Lung microvascular endothelial cell (primary cell): Measurements from ENCODE around the gene SPATA1. TPM values are rescaled to one million over a fixed set of nuclear protein-coding genes. Genes with fewer than 3 reads are reported as not detected.
"Not testable (repeated sequence)": the region's sequence is repeated elsewhere in the genome, so short reads cannot be mapped to it uniquely, and the experiment has no call there.

Source experiments
- DNase-seq, 2 donors: peaks; one replicate each; pipeline versions ENCODE4 v3.0.0 to v3.0.0-alpha.2; 2010; ENCODE audit warnings: low read depth in 2 of 2
- total RNA-seq: library from RNA; depleted of rRNA; stranded (reverse); fragments of >200 nt; gene quantifications from 2 replicates; pipeline ENCODE4 v1.2.1, GENCODE V29; 2014

SPATA1 gene, protein sequence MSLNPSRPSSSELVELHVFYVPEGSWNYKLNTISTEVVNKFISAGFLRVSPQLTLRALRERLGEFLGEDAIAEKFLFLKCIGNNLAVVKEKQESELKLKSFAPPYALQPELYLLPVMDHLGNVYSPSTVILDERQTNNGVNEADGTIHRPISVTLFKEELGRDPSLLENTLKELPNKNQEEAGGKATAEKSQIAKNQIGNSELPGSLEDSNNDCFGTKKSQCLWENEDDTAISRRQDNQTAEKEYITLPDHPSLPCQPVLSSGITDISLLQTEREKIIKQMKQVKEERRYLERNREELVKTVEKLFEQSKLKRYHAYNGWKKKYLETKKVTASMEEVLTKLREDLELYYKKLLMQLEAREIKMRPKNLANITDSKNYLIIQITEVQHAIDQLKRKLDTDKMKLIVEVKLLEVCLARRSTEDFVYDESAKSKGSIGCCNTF
- 0.22 and 0.99 TPM in 2 replicates for total RNA-seq

DNA sequence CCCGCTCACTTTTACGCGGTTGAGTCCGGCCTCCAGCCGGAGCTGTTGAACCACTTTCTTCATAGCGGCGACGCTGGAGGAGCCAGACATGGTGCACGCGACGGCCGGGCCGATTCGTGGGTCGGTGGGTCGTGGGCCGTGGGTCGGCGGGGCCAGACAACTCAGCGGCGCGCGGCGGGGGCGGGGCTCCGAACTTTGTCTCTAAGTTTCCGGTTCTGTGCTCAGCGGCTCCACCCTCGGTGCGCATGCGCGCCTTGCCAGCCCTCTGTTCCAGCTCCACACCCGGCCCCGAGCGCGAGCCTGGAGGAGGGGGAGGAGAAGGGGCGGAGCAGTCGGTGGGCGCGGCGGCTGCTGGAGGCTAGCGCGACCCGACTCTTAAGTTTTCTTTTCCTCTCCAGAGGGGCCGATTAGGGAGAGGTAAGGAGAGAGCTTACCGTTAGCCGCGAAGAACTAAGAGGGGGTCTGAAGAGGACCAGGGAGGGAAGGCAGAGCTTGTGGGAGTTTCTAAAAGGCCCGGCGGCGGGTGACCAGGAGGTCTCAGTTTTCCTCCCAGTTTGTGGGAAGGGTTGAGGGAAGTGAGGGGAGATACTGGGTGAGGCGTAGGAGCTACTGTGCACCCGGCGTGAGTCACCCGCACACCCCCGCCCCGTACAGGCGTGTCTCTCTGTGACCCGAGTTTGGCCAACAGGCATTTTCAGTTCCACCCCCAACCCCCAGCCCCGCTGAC, at the start of gene SPATA1, which contains the start of gene GNG5:
Gene SPATA1 (plus strand): TSS at position 385 of the 727 bp plus-strand sequence. CDS start 9,974 bp downstream, outside the sequence.
Gene GNG5 (minus strand): TSS at position 580 of the 727 bp plus-strand sequence. CDS start 490 bp downstream, at position 90.
- peak; percentile 98 for DNase-seq

DNA sequence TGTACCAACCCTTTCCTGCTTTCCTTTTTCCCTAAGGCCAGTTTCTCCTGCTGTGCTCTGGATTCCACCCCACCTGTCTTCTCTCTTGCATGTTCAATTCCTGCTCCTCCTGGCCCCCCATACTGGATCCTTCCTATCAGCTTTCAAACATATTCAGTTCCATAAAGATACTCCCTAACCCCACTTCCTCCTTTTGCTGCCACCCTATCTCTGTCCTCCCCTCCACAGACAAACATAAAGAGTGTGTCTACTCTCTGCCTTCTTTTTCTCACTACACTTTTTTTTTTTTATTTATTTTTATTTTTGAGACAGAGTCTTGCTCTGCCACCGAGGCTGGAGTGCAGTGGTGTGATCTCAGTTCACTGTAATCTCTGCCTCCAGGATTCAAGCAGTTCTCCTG, 44.1 kb upstream of the SPATA1 start:
- DNase-seq = no peak

DNA sequence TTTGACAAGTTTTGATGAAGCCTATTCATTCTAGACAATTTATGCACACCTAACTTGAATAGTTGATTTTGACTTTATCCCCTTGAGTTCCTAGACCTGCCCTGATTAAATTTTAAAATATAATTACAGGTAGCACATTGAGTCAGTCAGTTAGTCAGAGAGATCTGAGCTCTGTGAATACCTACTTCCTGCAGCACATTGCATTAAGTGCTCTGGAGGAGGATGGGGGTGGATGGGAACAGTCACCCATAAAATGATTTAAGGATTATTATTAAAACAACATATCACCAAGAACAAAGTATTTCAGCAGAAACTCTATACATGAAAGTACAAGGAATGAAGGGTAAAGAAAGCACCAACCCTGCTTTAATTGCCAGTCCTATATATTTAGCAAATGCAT, 38.9 kb upstream of the SPATA1 start:
- DNase-seq = no peak

DNA sequence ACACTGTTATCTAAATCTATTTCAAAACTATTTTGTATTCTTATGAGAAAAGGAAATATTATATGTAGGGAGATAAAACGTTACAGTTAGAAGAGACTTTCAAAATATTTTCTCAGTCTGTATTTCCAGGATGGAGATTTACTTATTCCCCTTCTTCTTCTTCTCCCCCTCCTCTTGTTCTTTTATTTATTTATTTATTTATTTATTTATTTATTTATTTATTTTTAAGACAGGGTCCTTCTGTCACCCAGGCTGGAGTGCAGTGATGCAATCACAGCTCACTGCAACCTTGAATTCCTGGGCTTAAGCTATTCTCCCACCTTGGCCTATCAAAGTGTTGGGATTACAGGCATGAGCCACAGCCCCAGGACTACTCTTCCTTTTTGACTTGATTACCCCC, 30.0 kb upstream of the SPATA1 start:
- DNase-seq = no peak

DNA sequence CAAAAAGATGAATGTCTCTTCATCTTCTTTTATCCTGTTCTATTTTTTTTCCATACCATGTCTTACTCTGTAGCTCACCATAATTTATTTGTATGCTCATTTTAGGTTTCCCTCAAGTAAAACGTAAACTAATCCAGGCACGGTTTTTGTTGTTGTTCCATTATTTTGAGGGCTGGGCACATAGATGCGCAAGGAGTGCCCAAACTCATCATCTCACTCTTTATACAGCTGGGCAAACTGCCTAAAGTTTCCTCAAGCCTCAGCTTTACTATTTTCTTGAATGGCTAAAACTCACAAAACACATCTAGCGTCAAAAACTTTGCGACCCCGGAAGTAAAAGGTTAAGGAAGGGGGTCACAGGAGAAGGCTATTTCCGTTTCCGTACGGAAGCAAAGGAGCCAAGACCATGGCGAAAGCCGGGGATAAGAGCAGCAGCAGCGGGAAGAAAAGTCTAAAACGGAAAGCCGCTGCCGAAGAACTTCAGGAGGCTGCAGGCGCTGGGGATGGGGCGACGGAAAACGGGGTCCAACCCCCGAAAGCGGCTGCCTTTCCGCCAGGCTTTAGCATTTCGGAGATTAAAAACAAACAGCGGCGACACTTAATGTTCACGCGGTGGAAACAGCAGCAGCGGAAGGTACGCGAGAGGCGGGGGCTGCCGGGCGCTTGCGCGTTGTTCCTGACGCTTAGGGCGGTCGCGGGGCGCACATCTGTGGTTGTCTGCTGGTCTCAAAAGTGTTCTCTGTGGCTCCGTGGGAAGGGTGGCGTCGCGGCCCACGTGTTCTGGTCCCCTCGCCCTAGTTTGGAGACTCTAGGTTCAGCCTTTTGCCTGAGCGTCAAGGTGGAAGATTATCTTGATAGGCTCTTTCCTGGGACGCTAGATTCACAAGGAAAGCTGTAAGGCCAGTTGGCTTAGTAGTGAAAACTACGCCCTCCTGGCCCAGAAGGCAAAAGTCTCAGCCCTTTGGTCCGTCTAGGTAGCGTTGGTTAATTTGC, 27.0 kb upstream of the SPATA1 start, which contains the start of gene RPF1:
Gene RPF1 (plus strand): TSS at position 391 of the 993 bp plus-strand sequence. CDS start 16 bp downstream, at position 407.
- peak; percentile 79 to 80 for DNase-seq

DNA sequence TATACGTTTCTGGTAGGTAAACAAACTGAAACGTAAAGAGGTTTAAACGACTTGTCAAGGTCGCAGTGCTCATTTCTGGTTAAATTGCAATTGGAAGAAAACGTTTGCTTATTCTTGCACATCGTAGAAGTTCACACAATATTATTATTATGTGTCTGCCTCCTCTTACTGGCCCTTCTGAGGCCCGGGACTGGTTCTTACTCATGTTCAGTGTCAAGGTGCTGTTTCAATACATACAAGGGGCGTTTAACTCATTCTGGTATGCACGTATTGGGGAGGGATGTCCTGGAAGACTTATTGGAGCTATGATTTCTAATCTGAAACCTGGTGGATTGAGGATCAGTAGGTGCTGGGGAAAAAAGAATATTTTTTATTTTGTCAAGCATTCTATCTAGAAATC, 26.2 kb upstream of the SPATA1 start:
- DNase-seq = peak in 1 of 2 donors; percentile 15

DNA sequence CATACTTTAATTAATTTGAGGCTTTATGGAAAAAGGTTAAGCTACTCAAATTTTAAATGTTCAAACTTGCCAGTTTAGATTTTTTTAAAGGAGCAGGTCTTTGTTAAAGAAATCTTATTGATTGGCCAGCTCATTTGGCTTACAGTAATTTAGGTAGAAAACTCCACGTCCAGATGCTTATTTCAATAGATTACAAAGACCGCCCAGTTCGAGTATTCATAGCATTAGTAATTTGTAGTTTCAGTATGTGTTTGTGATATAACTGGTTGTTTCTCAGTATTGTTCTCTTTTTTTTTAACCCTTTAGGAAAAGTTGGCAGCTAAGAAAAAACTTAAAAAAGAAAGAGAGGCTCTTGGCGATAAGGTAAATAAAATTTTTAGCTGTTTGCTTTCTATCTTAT, 25.5 kb upstream of the SPATA1 start:
- no peak for DNase-seq

DNA sequence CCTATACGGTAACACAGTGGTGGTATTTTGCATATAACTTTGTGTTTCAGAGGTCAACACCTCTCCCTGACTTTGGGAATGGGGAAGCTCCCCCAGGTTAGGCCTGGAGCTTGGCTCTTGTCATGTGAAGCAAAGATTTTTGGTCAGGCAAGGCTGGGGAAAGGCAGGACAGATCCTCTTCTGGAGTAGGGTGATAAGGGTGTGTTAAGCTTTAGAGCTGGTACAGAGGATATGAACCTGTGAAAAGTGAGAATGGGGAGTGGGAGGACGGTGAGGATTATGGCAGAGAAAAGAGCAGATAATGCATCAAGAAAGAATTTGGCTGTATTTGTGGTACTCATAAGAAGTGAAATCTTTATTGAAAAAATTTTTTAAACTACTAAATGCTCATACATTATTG, 24.9 kb upstream of the SPATA1 start:
- DNase-seq = no peak

DNA sequence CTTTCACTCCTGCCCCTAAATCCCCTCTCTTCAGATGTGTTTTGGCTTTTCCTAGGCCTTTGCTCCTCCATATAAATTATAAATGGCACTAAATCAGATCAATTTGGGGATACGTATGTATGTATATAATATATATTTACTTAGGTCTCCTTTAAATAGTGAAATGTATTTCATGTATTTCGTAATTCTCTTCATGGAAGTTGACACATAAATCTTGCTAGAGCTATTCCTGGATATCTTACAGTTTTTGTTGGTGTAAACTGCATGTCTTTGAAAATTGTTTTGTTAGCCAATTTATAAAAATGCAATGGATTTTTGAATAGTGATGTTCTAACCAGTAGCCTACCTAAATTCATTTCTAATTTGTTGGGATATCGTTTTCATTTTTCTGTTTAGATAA, 18.1 kb upstream of the SPATA1 start:
- DNase-seq = no peak

DNA sequence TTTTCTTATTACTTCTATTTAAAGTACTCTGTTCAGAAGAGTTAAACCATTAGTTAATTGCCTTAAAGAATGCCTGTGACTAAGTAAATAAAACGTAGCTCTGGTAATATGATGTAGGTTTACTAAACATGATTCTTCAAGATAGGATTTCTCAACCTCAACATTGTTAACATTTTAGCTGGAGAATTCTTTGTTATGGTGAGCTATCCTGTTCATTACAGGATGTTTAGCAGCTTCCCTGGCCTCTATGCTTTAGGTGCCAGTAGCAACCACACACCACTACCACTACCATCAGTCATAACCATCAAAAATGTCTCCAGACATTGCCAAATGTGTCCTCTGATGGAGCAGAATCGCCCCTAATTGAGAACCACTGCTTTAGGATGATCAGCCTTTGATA, 16.4 kb upstream of the SPATA1 start:
- no peak for DNase-seq

DNA sequence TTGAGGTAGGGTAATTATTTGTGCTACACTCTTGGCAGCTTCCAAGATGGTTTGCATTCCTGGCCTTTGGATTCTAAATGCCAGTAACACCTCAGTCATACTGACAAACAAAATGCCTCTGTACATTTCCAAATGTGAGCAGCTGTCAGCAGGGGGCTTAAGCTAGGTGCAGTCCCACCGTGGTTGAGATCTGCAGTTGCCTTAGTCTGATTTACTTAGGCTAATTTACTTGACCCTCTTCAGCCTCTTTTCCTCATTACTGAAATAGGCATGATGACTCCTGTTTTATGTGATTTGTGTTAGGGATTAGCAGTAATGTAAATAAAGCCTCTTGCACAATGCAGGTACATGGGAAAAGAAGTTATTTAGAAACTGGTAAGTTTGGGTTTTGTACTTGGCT, 13.5 kb upstream of the SPATA1 start:
- DNase-seq = peak in 1 of 2 donors; percentile 1

DNA sequence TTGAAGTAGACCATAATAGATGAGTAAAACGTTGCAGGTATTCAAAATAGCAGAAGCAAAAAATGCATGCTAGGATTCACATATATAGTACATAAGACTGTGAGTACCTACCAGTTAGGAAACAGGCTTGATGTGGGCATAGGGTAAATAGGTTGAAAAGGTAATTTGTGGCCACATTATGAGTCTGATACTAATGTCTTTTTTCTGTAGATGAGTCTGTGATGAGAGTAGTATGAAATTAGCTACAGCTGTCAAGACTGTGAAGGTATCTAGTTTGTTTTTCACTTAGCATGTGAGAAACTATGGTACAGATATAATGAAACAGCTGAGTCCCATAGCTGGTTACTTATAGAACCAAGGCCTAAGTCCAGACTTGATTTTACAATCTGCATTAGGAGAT, 12.4 kb upstream of the SPATA1 start:
- no peak for DNase-seq

DNA sequence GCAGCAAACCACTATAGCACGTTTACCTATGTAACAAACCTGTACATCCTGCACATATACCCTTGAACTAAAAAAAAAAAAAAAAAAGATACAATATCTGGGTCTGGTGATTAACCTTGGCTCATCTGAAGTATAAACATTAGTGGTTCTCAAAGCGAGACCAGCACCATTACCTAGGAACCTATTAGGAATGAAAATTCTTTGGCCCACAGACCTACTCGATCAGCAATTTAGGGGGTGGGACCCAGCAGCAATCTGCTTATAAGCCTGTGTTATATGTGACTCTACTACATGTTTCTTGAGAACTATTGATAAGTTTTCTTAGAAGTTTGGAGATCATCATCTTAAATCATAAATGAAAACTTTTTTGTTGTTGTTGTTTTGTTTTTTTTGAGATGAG, 9.7 kb upstream of the SPATA1 start:
- no peak for DNase-seq

DNA sequence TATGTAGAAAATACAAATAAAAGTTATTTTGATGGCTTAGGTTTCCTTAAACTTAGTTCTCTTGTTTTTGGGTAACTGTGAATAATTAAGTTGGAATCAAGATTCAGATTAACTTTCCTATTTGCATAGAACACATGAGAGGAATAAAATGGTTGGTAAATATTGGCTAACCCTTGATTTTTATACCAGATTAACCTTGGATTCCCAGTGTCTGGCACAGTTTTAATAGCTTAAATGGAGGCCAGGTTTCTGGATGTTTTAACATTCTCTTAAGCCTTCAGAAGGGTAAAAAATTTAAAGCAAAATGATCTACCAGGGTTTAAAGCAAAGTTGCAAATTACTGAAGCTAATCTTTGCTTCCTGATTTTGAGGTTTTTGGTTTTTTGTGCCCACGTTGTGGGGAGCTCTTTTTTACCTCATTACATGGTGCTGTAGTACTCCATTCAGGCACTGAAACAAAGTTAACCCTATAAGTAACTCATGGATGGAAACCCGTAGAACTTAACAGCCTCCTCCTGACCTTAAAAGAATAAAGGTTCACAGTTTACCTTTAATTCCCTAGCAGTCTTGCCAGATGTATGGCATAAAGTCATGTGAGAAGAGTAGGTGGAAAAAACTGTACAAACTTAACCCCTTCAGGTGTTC, 8.4 kb upstream of the SPATA1 start:
- no peak for DNase-seq

DNA sequence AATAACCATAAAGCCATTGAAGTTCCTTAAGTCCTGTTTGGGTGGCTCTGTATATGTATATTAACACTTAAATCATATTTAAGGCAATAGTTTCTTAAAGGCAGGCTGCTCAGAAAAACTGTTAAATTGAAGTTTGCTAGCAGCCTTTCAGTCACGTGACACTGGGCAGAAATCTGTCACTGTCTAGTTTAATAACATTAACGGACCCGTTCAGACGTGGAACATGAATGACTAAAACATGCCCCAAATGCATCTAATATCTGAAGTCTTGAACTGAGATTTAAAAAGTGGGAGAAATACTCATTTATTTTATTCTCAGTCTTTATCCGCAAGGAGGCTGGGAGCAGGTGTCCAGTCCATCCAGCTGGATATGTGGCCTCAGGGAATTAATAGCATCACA, 3.3 kb upstream of the SPATA1 start:
- peak in 1 of 2 donors; percentile 2 for DNase-seq

DNA sequence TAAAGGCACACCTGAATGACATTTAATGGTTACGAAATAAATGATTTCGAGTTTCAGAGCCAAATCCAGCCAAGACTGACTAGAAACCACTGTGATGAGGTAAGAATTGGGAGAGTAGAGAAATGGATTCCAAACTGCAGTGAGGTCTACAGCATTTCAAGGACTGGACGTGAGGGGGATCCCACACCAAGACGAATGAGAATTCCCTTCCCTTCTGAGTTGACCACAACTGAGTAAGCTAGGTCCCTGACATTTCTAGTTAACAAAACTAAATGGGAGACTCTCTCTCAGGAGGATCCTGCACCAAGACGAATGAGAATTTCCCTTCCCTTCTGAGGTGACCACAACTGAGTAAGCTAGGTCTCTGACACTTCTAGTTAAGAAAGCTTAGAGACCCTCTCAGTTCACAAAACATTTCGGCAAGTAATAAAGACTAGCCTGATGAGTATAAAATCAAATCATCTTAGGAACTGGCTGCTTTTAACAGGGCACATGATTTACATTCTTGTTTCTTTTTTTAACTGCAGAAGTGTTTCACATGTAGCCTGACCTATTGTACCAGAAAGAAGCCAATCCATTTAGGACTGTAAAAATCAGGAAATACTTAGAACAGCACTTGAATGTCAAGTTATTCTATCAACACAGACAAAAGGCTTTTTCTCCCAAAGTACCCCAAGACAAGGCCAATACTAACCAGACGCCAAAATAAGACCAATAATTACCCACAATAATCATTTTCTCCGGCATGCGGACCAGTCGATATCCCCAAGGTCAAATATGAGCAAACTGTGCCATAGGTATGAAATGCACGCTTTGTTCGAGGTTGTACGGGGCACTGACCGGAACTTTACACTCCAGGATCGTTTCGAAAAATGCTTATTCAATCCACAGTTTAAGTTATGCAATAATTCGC, 1.4 kb upstream of the SPATA1 start:
- peak; percentile 40 to 59 for DNase-seq

DNA sequence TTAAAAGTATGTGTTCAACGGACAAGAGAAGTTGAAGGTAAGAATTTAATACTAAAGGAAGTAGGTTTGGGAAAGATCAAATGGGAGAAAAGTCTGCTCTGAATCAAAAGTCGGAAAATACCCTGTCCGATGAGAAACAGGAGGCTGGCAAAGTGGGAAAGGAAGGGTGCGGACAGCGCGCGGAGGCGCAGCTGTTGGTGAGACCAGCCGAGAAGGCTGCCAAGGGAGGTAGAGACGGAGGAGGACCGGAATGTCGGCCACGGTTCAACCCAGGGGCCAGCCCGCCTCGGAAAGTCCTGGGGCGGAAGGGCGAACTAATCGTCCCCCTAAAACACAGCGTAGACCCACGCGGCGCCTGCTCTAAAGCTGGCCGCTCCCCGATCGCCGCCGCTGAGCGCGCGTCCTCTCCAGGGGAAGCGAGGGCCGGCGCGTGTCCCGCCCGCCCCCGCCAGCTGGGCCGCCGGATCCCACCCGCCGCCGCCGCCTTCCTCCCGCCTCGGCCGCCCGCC, 639 bp upstream of the SPATA1 start:
- peak; percentile 75 to 80 for DNase-seq

DNA sequence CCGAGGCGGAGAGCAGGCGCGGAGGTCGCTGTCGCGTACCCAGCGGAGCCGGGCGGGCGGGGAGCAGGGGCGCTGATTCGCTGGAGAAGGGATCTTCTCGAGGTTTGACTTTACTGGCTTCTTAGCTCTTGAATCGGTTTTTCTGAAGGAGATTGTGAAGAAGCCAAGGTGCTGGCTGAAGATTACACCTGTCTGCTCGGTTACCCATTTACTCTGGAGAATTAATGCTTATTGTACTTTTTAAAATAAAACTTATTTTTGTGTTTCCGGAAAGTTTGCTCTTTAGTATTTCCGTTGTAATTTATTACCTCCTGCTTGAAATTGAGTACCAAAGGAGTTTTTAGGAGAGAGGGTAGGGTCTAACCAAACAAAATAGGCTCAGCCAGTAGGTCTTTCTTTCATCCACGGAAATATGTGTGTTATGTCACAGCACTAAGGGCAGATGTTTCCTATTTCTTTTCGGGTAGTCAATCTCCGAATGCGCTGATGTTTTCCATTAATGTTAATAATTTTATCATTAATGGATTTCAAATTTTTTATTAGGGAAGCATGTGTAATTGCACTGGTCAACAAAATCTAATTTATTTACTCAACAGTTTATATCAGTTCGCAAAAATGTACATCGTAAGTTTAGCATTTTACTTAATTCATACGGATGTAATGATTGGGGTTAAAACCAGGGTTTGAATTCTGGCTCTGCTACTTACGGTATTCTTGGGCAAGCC, 705 bp downstream of the SPATA1 start:
- peak; percentile 19 to 46 for DNase-seq

DNA sequence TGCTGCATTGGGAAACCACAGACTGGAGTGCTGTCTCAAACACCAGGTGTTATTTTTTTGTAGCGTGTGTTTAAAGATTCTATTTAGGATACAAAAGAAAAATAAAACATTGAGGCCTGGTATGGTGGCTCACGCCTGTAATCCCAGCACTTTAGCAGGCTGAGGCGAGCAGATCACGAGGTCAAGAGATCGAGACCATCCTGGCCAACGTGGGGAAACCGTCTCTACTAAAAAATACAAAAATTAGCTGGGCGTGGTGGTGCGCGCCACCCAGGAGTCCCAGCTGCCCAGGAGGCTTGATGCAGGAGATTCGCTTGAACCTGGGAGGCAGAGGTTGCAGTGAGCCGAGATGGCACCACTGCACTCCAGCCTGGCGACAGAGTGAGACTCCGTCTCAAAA, 1.7 kb downstream of the SPATA1 start:
- not testable (repeated sequence) for DNase-seq
